Activated T-cell treated with anti-CD3 and anti-CD28 coated beads, Interleukin-2, amount 50 U/mL, for 1 hour (primary cell): Measurements from ENCODE around the gene TPRG1L.

Experiments used
- DNase-seq: peaks from one replicate; pipeline ENCODE4 v3.0.0-alpha.2; 2020

Gene TPRG1L

DNA sequence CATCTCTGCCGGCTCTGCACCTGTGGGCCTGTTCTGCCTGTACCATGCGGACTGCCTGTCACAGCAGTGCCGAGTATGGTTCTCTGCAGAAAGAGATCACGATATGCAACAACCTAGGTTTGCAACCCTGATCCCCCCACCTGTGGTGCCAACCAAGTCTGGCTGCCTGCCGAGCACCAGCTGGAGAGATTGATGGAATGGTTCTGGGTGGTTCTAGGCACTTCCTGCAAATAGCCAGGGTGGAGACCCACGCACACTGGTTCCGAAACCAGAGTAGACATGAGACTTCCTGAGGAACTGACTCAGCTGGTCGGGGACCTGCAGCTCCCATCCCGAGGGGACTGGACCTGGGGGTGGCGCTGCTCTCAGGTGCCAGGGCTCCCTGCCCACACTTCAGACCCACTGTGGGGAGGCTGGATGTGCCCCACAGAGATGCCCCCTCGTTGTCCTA, 5.4 kb downstream of the TPRG1L start:
- no peak for DNase-seq

DNA sequence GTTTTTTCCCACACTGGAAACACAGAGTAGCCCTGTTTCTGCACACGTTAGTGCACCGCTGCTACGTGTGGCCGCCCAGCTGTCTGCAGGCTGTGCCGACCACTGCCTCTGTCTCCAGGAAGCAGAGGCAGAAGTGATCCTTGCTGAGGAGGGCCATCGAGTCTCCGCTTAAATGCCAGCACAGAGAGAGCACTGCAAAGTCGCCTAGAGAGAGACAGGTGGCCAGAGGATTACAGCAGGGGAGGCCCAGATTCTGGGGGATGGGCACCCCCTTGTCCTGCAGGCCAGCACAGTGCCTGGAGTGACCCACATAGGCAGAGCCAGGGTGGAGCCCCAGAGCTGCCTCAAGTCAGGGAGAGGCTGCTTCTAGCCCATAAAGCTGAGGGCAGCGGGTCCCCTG, 6.1 kb downstream of the TPRG1L start:
- no peak for DNase-seq

DNA sequence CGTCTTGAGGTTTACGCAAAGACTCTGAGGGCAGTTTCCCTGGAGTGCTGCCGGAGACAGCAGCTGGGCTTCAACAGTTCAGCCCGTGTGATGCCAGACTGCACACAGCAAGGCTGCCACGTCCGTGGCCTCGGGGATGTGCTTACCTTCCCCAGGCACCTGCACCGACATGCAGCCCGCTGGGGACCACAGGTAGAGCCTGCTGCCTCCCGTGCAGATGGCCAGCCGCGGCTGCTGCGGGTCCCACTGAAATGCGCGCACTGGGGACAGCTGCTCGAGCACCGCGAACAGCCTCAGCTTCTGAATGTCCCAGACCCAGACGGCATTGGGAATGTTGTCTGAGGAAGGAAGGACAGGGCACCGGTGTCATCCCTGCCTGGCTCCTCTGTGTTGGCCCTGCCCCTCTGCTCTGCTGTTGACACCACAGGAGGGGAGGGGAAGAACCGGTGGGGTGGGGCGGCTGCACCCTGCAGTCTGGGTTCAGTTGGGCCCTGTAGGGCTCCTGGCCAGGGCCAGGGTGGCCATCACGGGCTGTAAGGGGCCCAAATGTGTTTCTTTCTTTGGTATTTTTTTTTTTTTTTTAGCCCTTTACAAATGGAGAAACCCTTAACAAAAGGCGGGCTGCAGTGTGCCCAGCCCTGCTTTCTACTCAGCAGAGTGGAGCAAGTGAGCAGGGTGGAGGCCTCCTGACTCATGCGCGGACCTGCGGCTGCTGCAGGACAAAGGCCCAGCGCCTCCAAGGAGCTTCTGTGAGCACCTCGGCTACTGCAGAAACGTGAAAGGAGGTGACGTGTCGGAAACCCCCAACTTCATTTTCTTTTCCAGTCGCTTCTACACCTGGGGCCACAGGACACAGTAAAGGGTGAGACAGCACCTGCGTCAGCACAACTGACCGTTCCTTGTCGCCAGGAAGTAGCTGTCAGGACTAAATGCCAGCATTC, 6.8 kb downstream of the TPRG1L start:
- DNase-seq = no peak

DNA sequence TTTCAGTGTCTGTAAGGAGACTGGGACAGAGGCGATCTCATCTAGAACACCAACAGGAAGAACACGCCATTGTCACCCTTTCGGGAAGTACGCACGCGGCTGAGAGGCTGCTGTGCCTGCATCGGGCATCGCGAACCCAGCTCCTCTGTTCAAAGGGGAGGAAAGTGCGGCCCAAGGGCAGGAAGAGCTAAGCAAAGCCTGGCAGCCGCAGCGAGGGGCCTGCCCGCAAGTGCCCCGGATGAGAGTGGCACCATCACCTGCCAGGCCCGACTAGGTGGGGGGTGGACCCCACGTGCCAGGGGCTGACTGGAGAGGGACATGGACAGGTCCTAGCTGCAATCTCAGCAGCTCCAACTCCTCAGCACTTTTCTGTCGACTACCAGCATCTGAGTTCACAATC, 7.5 kb downstream of the TPRG1L start:
- no peak for DNase-seq

DNA sequence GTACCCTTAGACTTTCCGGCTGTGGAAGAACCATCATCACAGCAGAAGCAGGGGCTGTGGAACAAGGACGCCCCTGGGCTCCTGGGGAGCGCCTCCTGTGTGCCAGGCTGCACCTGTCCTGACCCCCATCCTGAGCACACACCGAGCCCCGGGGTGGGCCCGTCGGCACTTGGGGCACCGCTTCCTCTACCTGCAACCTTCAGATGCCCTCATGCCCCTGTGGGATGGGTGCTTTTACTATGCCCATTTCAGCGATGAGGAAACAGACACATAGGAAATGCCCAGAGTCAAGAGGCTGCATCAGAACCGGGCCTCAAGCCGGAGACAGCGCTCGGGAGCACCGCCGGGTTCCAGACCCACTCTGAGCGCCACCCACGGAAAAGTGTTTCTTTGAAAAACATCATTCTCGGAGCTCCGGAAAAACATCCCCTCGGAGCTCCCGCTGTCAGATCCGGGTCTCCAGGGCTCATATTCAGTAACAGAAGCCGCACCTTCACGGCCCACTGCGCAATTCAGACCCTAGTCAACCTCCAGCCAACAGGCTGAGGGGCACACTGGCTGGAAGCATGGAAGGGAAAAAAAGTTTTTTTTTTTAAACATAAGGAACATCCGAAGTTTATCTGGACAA, 8.0 kb downstream of the TPRG1L start:
- DNase-seq = no peak

DNA sequence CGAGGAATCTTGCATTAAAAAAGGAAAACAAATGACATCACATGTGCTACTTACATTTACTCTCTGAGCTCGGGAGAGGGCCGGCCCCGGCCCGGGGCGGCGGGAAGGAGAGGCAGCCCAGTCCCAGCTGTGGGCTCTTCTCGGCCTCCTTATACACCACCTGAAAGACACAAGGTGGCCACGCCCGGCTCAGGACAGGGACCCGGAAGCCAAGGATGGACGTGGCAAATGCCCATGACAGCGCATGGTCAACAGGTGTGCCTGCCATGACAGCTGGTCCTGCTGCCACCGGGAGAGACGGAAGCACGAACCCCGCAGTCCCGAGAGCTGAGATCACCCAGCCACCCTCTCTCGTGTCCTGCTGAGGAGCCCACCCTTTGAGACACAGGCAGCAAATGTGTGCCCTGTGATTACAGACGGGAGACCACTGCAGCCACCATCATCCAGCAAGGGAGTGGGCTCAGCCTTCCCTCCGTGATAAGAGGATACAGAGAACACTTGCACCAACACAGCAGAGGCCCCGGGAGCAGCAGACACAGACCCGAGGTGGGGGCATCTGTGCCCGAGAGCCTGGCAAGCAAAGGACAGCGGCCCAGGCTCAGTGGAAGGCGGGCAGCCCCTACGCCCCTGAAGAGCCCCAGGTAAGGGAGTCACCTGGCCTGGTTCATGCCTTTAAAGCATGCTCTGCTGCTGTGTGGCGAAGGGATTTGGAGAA, 8.7 kb downstream of the TPRG1L start:
- no peak for DNase-seq

DNA sequence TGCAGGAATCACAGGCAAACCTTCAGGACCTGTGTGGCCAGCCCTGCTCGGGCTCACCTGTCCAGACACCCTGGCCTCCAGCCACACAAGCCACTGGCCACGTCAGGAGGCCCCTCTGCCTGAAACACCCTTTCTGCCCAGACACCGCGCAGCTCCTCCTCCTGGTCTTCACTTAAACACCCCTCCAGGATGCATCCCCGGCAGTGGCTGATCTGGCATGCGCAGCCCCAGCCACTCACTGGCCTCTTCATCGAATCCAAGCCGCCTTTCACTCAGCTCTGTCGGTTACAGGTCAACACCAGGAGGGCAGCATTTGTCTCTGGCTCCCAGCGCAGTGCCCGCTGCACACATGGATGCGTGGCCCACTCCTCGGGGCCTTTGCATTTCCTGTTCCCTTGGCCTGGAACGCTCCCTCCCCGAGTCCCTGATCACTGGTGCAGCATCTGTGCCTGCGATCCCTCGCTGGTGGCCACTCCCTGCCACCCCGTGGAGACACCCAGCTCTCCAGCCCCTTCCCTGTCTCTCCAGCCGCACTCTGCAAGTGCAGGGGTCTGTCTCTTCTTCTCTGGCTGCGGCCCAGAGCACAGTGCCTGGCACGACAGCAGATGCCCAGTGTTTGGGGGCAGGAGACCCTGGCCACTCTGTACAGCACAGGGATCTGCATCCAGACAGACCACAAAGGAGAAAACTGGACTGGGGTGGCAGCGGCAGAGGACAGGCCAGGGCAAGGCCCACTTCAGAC, 9.4 kb downstream of the TPRG1L start:
- no peak for DNase-seq

DNA sequence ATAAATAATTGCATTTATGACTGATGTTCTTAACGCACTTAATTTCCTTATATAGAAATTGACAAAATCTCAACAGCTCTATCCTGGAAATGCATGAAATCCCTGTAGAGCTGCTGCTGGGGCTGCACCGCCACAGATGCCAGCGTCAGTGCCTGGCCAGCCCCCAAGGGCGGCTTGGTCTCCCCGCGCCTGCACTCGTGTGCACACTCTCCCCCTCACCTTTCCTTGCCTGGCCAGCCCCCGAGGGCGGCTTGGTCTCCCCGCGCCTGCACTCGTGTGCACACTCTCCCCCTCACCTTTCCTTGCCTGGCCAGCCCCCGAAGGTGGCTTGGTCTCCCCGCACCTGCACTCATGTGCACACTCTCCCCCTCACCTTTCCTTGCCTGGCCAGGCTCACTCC, 11.3 kb downstream of the TPRG1L start:
- no peak for DNase-seq

DNA sequence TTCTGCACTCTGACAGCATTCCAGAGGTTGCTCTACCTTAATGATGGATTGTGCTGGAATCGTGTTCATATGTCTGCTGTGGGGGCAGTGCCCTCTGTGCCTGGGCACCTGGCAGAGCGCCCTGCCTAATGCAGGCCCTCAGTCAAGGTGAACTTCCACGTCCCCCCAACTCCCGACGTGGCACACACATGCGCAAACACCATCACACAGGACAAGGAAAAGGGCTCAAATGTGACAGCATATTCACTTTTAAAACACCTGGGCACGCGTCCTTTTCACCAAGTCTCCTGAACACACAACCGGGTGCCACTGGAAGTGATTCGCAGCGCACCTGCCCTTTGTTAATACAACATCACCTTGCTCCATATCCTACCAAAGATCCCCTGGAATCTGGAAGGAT, 11.7 kb downstream of the TPRG1L start:
- DNase-seq = no peak

DNA sequence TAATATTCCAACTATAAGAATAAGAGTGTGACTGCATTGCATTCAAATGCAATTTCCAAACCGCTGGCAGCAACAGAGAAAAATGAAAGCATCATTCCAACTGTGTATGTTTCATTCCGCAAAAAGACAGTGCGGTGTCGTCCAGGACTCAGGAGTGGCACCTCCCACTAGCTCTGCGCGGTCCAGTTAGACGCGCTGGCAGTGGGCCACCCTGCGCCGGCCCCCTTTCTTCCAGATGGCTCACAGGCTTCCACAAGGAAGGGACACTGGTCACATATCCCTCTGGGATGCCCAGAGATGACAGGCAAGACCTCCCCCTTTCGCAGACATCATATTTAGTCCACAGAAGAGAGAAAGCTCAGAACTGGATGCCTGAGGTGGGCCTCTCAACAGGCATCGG, 13.2 kb downstream of the TPRG1L start:
- DNase-seq = no peak

DNA sequence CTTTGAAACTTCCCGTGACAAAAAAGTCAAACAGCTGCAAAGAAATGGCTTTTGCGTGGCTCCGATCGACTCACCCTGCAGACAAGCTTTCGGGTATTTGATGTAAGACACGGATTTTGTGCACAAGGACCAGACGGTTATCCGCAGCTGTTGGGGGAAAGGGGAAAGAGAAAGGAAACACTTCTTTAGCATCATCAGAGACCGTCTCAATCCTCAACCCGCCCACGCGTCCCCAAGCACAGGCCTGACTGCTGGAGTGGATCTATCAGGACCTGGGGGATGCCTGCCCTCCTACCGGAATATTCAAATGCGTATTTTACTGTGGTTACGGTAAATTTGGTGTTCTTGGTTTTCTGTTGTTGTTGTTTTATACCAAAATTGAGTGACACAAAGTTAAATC, 13.9 kb downstream of the TPRG1L start:
- no peak for DNase-seq

DNA sequence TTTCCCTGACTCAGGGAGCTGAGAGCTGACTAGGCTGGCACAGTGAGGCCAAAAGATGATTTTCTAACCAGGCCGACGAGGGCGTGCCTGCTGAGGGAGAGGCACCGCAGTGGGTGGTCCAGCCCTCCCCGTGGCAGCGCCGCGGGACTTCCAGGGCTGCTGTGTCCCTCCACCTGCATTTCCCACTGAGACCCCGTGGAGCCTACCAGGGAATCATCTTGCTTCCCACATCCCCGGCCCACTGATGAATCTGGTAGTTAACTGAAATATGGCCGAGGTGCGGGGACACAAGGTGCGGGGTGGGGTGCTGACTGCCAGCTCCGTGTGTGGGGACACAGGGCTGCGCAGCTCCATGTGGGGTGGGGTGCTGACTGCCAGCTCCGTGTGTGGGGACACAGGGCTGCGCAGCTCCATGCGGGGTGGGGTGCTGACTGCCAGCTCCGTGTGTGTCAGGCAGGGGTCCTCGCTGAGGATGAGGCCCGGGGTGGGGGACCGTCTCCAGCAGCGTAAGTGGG, 14.6 kb downstream of the TPRG1L start:
- DNase-seq = no peak

DNA sequence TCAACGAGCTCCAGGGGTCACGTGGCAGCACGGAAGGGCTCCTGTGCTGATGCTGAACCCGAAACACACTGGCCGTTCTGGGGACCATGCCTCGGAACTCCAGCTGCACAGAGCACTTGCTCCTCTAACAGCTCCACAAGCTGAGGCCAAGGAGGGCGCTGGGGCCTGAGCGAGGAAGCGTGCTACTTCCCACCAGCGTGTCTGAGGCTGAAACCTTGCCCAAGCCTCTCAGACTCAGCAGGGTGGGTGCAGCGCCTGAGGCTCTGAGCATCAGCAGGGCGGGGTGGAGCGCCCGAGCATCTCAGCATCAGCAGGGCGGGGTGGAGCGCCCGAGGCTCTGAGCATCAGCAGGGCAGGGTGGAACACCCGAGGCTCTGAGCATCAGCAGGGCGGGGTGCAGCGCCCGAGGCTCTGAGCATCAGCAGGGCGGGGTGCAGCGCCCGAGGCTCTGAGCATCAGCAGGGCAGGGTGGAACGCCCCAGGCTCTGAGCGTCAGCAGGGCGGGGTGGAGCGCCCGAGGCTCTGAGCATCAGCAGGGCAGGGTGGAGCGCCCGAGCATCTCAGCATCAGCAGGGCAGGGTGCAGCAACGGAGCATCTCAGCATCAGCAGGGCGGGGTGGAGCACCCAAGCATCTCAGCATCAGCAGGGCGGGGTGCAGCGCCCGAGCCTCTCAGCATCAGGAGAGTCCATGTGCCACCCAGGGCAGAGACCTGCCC, 15.5 kb downstream of the TPRG1L start:
- no peak for DNase-seq

DNA sequence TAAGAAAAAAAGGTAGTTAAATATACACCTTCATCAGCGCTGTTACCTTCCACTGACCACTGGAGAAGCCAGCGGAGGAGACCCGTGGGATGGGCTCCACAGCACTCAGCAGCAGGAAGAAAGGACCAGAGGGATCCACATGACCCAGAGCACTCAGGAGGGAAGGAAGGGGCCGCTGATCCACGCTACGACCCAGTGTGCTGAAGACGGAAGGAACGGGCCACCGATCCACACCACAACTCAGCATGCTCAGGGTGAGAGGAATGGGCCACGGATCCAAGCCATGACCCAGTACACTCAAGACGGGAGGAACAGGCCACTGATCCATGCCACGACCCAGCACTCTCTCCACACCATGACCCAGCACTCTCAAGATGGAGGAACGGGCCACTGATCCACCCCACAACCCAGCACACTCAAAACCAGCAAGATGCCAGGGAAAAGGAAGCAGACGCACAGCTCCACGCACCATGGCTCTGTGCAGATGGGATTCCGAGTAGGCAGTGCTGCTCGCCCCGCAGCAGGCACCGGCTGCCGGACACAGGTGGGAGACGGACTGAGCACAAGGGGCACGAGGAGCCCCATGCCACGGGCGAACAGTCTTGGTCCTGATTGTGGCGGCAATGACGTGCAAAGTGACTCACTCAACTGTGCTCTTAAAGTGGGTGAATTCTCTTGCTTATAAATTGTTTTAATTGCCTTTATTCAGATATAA, 16.4 kb downstream of the TPRG1L start:
- no peak for DNase-seq

DNA sequence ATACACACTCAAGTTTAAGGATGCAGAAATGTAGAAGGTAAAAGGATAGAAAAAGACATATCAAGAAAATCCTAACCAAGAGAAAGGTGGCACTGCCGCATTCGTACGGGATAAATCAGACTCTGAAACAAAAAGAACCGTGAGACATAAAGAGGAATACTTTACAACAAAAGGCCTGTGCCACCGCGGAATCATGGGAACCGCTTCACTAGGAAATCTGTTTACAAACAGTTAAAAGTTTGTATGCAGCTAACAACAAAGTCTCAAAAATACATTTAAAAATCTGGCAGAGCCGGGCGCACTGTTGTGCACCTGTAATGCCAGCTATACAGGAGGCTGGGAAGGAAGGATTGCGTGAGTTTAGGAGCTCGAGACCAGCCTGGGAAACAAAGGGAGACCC, 17.0 kb downstream of the TPRG1L start:
- no peak for DNase-seq

DNA sequence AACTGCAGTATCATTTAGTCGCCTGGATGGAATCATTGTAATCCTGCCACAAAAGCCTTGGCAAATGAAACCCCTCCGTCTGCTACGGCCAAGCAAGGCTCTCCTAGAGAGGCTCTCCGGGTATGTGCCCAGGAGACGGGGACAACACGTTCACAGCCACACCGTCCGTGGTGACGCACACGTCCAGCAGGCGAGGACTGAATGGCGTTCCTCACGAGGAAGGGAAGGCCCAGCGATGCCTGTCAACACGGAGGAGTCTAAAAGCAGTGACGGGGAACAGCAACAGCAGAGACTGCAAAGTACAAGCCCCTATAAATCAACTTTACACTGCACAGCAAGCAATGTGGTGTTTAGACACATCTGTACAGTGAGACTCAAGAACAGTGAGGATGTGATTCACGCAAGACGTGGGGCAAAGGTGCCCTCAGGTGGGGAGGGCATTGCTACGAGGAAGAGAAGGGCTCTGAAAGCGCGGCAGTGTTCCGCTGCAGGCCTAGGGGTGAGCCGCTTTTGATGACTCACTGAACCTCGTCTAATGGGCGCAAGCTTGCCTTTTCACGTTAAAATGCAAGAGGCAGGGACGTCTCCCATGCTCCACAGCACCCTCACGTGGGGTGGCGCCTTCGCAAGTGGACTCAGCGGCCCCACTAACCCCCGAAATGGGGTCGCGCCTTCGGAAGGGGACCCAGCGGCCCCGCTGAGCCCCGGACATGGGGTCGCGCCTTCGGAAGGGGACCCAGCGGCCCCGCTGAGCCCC, 18.3 kb downstream of the TPRG1L start:
- no peak for DNase-seq

DNA sequence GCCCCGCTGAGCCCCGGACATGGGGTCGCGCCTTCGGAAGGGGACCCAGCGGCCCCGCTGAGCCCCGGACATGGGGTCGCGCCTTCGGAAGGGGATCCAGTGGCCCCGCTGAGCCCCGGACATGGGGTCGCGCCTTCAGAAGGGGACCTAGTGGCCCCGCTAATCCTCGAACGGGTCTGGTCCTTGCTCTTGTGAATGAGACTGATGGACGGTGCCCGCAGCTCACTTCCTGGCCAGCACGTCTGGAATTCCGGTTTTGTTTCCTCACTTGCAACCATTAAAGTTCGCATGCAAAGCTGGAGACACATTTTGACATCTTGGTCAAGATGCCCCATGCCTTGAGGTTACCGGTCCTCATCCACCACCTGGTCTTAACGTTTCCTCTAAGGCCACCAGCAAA, 19.5 kb downstream of the TPRG1L start:
- no peak for DNase-seq

DNA sequence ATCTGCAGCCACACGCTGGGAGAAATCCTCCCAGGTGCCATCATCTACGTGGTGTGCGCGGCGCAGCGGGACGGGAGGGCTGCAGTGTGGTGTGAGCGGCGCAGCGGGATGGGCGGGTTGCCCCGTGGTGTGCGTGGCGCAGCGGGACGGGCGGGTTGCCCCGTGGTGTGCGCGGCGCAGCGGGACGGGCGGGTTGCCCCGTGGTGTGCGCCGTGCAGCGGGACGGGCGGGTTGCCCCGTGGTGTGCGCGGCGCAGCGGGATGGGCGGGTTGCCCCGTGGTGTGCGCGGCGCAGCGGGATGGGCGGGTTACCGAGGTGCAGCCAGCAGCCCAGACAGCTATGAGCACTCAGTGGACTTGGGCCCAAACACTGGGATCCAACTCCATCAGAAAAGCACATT, 20.4 kb downstream of the TPRG1L start:
- DNase-seq = no peak

DNA sequence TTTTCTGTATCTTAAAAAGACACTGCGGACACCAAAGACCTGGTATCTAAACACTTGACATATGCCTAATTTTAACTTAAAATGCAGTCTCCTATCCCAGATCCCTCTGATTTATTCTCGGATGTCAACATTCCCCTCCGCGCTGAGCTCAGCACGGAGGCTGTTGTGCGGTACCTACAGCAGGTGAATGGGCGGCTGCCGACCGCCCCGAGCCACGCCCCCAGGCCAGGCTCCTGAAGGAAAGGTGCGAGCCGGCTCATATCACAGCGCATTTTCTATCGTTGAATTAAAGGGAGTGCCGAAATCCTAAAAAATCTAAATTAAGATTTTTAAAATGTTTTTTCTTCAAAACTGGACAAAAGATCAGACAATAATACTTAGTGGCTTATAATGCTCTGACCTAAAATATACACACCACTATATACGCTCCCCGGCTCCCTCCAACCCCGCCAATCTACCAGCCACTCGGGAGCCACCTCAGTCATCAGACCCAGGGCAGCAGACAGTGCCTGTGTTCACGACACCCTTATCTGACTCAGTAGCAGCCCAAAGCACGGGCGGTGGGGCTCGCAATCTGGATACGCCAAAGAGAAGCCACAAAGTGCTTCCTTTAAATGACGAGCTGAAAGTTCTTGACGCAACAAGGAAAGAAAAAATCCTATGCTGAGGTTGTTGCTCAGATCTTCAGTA, 21.0 kb downstream of the TPRG1L start:
- DNase-seq = no peak

DNA sequence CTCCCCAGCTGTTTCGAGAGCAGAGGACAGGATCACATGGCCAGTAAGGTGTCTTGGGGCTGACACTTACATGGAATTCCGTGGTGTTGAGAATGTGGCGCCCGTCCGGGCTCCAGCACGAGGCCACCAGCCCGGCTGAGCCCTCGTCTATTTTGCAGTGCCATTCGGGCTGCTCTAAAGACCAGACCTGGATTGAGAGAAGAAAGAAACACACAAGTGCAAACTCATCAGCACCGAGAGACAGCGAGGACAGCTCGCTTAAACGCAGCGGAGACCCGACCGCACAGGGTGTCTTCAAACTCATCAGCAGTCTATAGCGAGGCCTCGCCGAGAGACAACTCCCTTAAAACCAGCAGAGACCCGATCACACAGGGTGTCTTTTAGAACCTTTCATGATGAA, 21.8 kb downstream of the TPRG1L start:
- DNase-seq = no peak
